Neural cell (in vitro differentiated cells): Measurements from ENCODE around the gene D2HGDH. TPM values are rescaled to one million over a fixed set of nuclear protein-coding genes. Genes with fewer than 3 reads are reported as not detected.

Experiments
- H2AFZ ChIP-seq: fragments of 200-600, 300-800 bp; sonication (generic), shearing (Covaris generic); 2 replicates; pipeline ENCODE4 v1.6.0; 2014; ENCODE audit warnings: low read depth, mild to moderate bottlenecking, antibody characterized with exemption, low read length, moderate library complexity
- H3F3A ChIP-seq: fragments of 200-600 bp; shearing (Covaris generic); 2 replicates; pipeline ENCODE4 v1.6.1; 2016; ENCODE audit warnings: mild to moderate bottlenecking, moderate library complexity, mixed read lengths, antibody characterized with exemption, low read length; ENCODE audit not compliant: insufficient read depth, poor library complexity, severe bottlenecking
- H3K27ac ChIP-seq: fragments of 200-600, 300-800 bp; sonication (generic), shearing (Covaris generic); 2 replicates; pipeline ENCODE4 v1.5.1; 2014; ENCODE audit warnings: mild to moderate bottlenecking, low read length, moderate library complexity
- H3K27me3 ChIP-seq: fragments of 300-800, 200-600 bp; sonication (generic), shearing (Covaris generic); 2 replicates; pipeline ENCODE4 v1.6.0; 2014; ENCODE audit warnings: mild to moderate bottlenecking, low read depth, low read length, moderate library complexity; ENCODE audit not compliant: insufficient read depth
- H3K36me3 ChIP-seq: fragments of 300-800, 200-600 bp; sonication (generic), shearing (Covaris generic); 2 replicates; pipeline ENCODE4 v1.5.1; 2014; ENCODE audit warnings: mild to moderate bottlenecking, antibody characterized with exemption, low read length, moderate library complexity; ENCODE audit not compliant: insufficient read depth
- H3K4me2 ChIP-seq: fragments of 300-800, 200-600 bp; sonication (generic), shearing (Covaris generic); 2 replicates; pipeline ENCODE4 v1.6.0; 2014; ENCODE audit warnings: mild to moderate bottlenecking, low read length
- H3K4me3 ChIP-seq: fragments of 300-800, 200-600 bp; sonication (generic), shearing (Covaris generic); 2 replicates; pipeline ENCODE4 v1.5.1; 2014; ENCODE audit warnings: mild to moderate bottlenecking, low read length, moderate library complexity
- H3K79me2 ChIP-seq: fragments of 200-600 bp; shearing (Covaris generic); replicated peaks from 2 replicates; pipeline ENCODE4 v1.6.0; 2014; ENCODE audit warnings: mild to moderate bottlenecking, low read length, moderate library complexity; ENCODE audit not compliant: insufficient read depth
- H3K9ac ChIP-seq: fragments of 300-800, 200-600 bp; sonication (generic), shearing (Covaris generic); 2 replicates; pipeline ENCODE4 v1.6.1; 2016; ENCODE audit warnings: mild to moderate bottlenecking, low read length, mixed read lengths
- H3K9me2 ChIP-seq: fragments of 200-600 bp; shearing (Covaris generic); 2 replicates; pipeline ENCODE4 v1.6.1; 2016; ENCODE audit warnings: mild to moderate bottlenecking, low read length, mixed read lengths; ENCODE audit not compliant: insufficient read depth
- H3K9me3 ChIP-seq: fragments of 200-600, 300-800 bp; sonication (generic), shearing (Covaris generic); 2 replicates; pipeline ENCODE4 v1.6.1; 2016; ENCODE audit warnings: mild to moderate bottlenecking, mixed run types, low read length, moderate library complexity, mixed read lengths
- H4K20me1 ChIP-seq: fragments of 200-600 bp; shearing (Covaris generic); 2 replicates; pipeline ENCODE4 v1.6.1; 2016; ENCODE audit warnings: mild to moderate bottlenecking, mixed run types; ENCODE audit not compliant: insufficient read depth
- EP300 ChIP-seq: fragments of 450-650 bp; conservative IDR thresholded peaks from 2 replicates; pipeline ENCODE4 v1.6.1; 2014; ENCODE audit warnings: antibody characterized with exemption, mild to moderate bottlenecking, moderate library complexity; ENCODE audit not compliant: poor library complexity, severe bottlenecking
- EZH2 ChIP-seq: fragments of 200-600, 300-800 bp; shearing (Covaris generic), sonication (generic); IDR thresholded peaks from 2 replicates; pipeline ENCODE4 v1.6.1; 2014; ENCODE audit warnings: antibody characterized with exemption, low read length, borderline replicate concordance, mild to moderate bottlenecking; ENCODE audit not compliant: insufficient read depth, poor library complexity, severe bottlenecking
- MXI1 ChIP-seq: fragments of 450-650 bp; conservative IDR thresholded peaks from 2 replicates; pipeline ENCODE4 v1.6.1; 2014; ENCODE audit warnings: antibody characterized with exemption, mild to moderate bottlenecking; ENCODE audit not compliant: poor library complexity, severe bottlenecking
- POLR2AphosphoS5 ChIP-seq: IDR thresholded peaks from 2 replicates; pipeline ENCODE4 v1.6.1; 2012
- RAD21 ChIP-seq: fragments of 450-650 bp; conservative IDR thresholded peaks from 2 replicates; pipeline ENCODE4 v1.6.1; 2014; ENCODE audit warnings: antibody characterized with exemption, mild to moderate bottlenecking, moderate library complexity
- SMC3 ChIP-seq: fragments of 450-650 bp; conservative IDR thresholded peaks from 2 replicates; pipeline ENCODE4 v1.6.1; 2014; ENCODE audit warnings: antibody characterized with exemption, mild to moderate bottlenecking, moderate library complexity; ENCODE audit not compliant: poor library complexity
- TAF1 ChIP-seq: IDR thresholded peaks from 2 replicates; pipeline ENCODE4 v1.6.1; 2012; ENCODE audit warnings: low read depth
- polyA plus RNA-seq: library from polyadenylated mRNA; depleted of rRNA; stranded (reverse); fragments of >200 nt; gene quantifications from 2 replicates; pipeline ENCODE4 v1.2.3, GENCODE V29; 2014
- TF ChIP-seq, protein P1 (sequence below): fragments of 450-650 bp; IDR thresholded peaks from 2 replicates; pipeline ENCODE4 v1.5.1; 2014; ENCODE audit warnings: antibody characterized with exemption, mild to moderate bottlenecking, moderate library complexity; ENCODE audit not compliant: poor library complexity, severe bottlenecking
- TF ChIP-seq, protein P2 (sequence below): IDR thresholded peaks from 2 replicates; pipeline ENCODE4 v1.6.1; 2012; ENCODE audit warnings: borderline replicate concordance

D2HGDH gene
- polyA plus RNA-seq, 1 donor from 2014 or later, result 12.6 TPM

DNA sequence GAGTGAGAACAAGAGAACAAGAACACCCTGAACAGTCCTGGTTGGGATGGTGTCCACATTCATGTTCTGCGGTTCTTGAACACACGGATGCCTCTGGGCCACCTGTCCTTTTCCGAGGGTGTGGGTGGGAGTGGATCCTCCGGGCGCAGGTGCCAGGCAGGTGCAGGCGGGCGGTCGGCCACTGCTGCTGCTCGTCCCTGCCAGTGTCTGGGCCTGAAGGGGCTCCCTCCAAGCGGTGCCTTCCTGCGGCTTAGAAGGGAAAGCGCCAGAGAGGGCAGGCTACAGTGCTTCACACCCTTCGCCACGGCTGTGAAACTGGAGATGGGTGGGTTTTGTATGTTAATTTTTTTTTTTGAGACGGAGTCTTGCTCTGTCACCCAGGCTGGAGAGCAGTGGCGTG is 8.0 kb upstream of the D2HGDH start:
- no peak overlapping the region for H3K9ac ChIP-seq
- no peaks in the 10 kb centered on the region for H3K79me2 ChIP-seq
- H3K4me2 ChIP-seq, result no peak overlapping the region
- H3K9me2 ChIP-seq, result no peaks in the 10 kb centered on the region
- H3K27me3 ChIP-seq, result no peaks in the 10 kb centered on the region
- H3K27ac ChIP-seq, result no peak overlapping the region
- no peak overlapping the region for H2AFZ ChIP-seq
- peaks cover 4% of the 10 kb centered on the region for H3K36me3 ChIP-seq
- TF ChIP-seq, protein P1, sequence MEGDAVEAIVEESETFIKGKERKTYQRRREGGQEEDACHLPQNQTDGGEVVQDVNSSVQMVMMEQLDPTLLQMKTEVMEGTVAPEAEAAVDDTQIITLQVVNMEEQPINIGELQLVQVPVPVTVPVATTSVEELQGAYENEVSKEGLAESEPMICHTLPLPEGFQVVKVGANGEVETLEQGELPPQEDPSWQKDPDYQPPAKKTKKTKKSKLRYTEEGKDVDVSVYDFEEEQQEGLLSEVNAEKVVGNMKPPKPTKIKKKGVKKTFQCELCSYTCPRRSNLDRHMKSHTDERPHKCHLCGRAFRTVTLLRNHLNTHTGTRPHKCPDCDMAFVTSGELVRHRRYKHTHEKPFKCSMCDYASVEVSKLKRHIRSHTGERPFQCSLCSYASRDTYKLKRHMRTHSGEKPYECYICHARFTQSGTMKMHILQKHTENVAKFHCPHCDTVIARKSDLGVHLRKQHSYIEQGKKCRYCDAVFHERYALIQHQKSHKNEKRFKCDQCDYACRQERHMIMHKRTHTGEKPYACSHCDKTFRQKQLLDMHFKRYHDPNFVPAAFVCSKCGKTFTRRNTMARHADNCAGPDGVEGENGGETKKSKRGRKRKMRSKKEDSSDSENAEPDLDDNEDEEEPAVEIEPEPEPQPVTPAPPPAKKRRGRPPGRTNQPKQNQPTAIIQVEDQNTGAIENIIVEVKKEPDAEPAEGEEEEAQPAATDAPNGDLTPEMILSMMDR, result no peak
- TF ChIP-seq, protein P2, sequence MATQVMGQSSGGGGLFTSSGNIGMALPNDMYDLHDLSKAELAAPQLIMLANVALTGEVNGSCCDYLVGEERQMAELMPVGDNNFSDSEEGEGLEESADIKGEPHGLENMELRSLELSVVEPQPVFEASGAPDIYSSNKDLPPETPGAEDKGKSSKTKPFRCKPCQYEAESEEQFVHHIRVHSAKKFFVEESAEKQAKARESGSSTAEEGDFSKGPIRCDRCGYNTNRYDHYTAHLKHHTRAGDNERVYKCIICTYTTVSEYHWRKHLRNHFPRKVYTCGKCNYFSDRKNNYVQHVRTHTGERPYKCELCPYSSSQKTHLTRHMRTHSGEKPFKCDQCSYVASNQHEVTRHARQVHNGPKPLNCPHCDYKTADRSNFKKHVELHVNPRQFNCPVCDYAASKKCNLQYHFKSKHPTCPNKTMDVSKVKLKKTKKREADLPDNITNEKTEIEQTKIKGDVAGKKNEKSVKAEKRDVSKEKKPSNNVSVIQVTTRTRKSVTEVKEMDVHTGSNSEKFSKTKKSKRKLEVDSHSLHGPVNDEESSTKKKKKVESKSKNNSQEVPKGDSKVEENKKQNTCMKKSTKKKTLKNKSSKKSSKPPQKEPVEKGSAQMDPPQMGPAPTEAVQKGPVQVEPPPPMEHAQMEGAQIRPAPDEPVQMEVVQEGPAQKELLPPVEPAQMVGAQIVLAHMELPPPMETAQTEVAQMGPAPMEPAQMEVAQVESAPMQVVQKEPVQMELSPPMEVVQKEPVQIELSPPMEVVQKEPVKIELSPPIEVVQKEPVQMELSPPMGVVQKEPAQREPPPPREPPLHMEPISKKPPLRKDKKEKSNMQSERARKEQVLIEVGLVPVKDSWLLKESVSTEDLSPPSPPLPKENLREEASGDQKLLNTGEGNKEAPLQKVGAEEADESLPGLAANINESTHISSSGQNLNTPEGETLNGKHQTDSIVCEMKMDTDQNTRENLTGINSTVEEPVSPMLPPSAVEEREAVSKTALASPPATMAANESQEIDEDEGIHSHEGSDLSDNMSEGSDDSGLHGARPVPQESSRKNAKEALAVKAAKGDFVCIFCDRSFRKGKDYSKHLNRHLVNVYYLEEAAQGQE, result no peak
- no peak for TF ChIP-seq EP300
- TF ChIP-seq EZH2, result no peak
- TF ChIP-seq POLR2AphosphoS5, result no peak
- TF ChIP-seq RAD21, result no peak
- no peak for TF ChIP-seq MXI1
- no peak for TF ChIP-seq TAF1
- TF ChIP-seq SMC3, result no peak
- H3K4me3 ChIP-seq, result no peak overlapping the region
- peaks cover 12% of the 10 kb centered on the region for H3K9me3 ChIP-seq
- no peaks in the 10 kb centered on the region for H3F3A ChIP-seq
- H4K20me1 ChIP-seq, result no peaks in the 10 kb centered on the region

DNA sequence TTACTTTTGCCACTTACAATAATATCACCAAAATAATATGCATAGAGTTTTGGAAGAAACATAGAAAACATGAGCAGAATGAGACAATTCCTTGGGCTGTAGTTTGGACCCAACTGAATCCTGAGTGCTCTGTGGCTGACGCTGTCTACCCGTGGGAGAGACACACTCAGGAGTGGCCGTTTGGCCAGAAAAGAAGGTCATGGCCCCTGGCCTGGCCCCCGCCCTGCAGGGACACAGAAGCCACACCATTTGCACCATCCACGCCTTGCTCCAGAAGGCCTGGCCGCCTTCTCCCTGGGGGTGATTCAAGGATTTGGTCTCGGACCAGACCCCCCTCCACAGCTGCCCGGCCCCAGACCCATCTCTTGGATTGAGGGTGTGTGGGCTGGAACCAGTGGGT is 6.4 kb upstream of the D2HGDH start:
- no peaks in the 10 kb centered on the region for H3F3A ChIP-seq
- TF ChIP-seq, protein P1, result no peak
- no peak for TF ChIP-seq EP300
- no peak for TF ChIP-seq MXI1
- TF ChIP-seq, protein P2, result no peak
- no peak for TF ChIP-seq SMC3
- no peak overlapping the region for H3K9ac ChIP-seq
- no peaks in the 10 kb centered on the region for H4K20me1 ChIP-seq
- no peak overlapping the region for H2AFZ ChIP-seq
- no peak overlapping the region for H3K27ac ChIP-seq
- no peak overlapping the region for H3K4me3 ChIP-seq
- H3K36me3 ChIP-seq, result no peaks in the 10 kb centered on the region
- no peaks in the 10 kb centered on the region for H3K9me2 ChIP-seq
- H3K27me3 ChIP-seq, result no peaks in the 10 kb centered on the region
- no peaks in the 10 kb centered on the region for H3K79me2 ChIP-seq
- H3K4me2 ChIP-seq, result no peak overlapping the region
- peaks cover 5% of the 10 kb centered on the region for H3K9me3 ChIP-seq
